Stimulated activated CD4-positive, alpha-beta T cell treated with anti-CD3 and anti-CD28 coated beads, Interleukin-2, amount 100 ng/mL, for 48 hours (primary cell): ENCODE measurements around the gene CACNA1A.
"Not testable (repeated sequence)": the region's sequence is repeated elsewhere in the genome, so short reads cannot be mapped to it uniquely, and the experiment has no call there.

Experiments used
- DNase-seq, 2 donors: peaks; one replicate each; pipeline ENCODE4 v3.0.0-alpha.2; 2020

Gene CACNA1A

GRCh38 chr19:13506471-13506820 is at the start of gene CACNA1A:
CACNA1A (minus strand) TSS chr19:13506479; CDS start chr19:13506224, 255 bp downstream.
- DNase-seq, result no peak

GRCh38 chr19:13554506-13555240 is 48.4 kb upstream of the CACNA1A start:
- DNase-seq, result no peak

- no peak for DNase-seq
These were observed 47.7 kb upstream of the CACNA1A start for GRCh38 chr19:13553880-13554400.

DNA sequence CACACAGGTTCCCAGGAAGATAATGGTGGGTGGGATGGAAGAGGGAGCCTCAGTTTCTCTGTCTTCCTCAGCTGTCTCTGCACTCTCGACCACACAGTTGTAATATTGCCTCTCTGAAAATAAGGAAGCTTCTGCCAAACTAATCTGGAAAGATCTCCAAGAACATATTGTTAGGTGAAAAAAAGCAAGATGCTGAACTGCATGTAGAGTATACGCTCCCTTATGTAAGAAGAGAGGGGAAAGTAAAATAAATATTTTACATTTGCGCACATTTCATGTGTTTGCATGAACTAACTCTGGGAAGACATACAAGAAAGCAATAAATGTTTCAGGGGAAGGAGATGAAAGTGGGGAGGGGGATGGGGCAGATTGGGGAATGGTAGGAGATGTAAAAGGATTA is 41.9 kb upstream of the CACNA1A start:
- DNase-seq, result no peak

DNA sequence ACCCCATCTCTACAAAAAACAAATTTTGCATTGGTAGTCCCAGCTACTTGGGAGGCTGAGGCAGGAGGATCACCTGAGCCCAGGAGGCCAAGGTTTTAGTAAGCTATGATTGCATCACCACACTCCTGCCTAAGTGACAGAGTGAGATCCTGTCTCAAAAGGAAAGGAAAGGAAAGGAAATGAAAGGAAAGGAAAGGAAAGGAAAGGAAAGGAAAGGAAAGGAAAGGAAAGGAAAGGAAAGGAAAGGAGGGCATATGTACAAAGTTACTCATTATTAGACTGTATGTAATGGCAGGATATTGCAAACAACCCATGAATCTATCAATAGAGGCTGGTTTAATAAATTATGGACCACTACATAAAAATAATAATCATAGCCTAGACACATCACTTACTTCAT is 40.8 kb upstream of the CACNA1A start:
- no peak for DNase-seq

- no peak for DNase-seq
These were observed 38.1 kb upstream of the CACNA1A start for GRCh38 chr19:13544423-13544822.

DNA sequence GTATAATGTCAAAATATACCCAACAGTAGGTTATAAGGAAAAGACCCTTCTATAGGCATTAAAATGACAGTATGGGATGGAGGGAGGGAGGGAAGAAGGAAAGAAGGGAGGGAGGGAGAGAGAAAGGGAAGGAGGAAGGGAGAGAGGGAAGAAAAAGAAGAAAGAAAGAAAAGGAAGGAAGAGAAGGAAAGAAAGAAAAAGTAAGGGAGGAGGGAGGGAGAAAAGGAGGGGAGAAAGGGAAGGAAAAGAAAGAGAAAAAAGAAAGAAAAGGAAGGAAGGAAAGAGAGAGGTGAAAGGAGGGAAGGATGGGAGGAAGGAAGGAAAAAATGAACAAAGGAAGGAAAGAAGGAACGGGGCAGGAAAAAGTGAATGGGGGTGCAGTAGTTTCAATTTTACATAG is 35.3 kb upstream of the CACNA1A start:
- no peak for DNase-seq

GRCh38 chr19:13539332-13539731 is 33.1 kb upstream of the CACNA1A start:
- no peak for DNase-seq

DNA sequence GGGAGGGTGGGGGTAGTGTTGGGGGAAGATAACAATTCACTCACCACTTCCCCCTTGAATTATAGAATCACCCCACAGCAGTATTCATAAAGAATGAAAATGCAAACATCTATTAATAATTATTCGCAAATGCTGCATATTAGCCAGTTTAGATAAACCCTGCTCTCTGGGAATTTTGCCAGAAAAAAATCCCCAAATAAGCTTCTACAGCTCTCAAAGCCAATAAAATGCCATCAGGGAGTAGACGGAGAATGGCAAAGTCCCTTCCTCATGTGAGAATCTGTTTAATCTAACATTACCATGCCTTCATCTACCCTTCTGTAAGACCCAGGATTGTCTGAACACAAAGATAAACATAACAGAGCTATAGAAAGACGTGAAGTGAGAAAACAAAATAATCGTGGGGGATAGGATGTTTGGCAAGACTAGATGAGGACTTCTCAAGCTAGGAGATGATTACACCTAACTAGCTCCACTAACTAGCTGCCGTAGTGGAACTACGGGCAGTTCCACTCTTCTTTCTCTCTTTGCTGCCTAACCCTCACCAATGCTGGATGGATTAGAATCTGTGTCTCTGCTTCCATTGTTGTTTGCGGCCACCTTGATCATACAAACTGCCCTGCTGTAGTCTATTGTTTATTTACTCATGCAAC is 32.4 kb upstream of the CACNA1A start:
- DNase-seq, result no peak

GRCh38 chr19:13537454-13537853 is 31.2 kb upstream of the CACNA1A start:
- no peak for DNase-seq

DNA sequence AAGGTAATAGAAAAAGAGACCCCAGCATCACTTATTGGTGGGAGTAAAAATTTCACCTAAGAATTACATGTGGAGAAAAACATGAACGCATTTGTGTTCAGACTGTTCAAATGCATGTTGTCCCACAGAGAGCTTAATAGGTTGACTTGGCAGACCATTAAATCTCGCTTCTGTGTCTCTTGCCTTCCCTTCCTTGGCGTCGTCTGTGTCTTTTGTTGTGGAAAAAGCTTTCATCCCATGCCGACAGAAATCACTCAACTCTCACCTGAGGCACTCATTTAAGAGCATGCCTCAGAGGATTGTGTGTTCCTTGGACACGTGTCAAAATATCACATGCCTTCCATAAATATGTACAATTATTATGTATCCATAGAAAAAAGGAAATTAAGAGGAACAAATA is 24.4 kb upstream of the CACNA1A start:
- DNase-seq, result no peak

GRCh38 chr19:13529721-13530120 is 23.4 kb upstream of the CACNA1A start:
- not testable (repeated sequence) for DNase-seq

- DNase-seq, result peak; percentile 2 to 5
These were observed 20.3 kb upstream of the CACNA1A start for GRCh38 chr19:13526552-13526951.

- DNase-seq, result no peak
These were observed 14.8 kb upstream of the CACNA1A start for GRCh38 chr19:13521066-13521465.

DNA sequence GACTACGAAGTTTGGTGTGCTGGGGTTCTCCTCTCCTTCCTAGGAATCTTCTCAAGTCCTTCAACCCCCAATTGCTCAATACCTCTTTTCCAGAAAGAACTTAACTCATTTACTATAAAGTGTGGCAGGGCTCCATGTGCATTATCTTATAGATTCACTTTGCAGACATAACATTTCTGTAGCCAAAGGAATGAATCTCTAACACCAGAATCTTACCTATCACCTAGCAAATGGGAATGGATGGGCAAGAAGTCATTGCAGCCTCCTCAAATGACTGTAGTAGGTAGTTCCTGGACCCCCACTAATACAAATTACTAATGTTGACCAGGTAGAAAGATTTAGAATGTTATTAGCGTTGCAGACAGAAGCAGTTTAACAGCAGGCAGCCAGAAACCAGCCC is 5.7 kb upstream of the CACNA1A start:
- DNase-seq, result no peak

- DNase-seq, result no peak
These were observed 853 bp upstream of the CACNA1A start for GRCh38 chr19:13507053-13507611.

DNA sequence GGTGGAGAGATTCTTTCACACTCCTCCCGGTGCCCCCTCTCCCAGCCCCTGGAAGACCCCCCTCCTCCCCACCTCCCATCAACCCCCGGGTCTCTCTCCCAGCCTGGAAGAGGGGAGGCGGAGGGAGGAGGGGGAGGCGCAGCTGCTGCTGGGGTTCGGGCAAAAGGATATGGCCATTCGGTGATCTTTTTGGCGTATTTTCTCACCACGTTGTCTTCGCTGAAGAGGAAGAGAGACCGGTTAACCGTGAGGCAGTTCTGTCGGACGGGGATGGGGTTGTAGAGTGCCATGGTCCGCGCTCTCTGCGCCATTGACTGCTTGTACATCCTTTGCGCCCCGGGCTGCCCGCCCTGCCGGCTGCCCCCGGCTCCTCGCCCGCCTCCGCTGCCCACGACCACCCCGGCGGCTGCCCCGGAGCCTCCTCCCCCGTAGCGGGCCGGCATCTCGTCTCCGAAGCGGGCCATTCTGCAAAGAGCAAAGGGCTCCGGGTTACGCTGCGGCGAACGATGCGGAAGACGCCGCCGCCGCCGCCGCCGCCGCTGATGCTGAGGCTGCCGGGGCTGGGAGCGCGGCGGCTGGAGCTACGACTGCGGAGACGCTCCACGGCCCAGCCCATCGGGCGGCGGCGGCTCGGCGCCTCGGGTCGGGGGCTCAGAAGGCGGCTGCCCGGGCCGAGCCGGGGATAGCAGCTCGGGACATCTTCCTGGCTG is 363 bp downstream of the CACNA1A start:
- peak; percentile 2 to 5 for DNase-seq

- no peak for DNase-seq
These were observed 1.0 kb downstream of the CACNA1A start for GRCh38 chr19:13505164-13505695.

DNA sequence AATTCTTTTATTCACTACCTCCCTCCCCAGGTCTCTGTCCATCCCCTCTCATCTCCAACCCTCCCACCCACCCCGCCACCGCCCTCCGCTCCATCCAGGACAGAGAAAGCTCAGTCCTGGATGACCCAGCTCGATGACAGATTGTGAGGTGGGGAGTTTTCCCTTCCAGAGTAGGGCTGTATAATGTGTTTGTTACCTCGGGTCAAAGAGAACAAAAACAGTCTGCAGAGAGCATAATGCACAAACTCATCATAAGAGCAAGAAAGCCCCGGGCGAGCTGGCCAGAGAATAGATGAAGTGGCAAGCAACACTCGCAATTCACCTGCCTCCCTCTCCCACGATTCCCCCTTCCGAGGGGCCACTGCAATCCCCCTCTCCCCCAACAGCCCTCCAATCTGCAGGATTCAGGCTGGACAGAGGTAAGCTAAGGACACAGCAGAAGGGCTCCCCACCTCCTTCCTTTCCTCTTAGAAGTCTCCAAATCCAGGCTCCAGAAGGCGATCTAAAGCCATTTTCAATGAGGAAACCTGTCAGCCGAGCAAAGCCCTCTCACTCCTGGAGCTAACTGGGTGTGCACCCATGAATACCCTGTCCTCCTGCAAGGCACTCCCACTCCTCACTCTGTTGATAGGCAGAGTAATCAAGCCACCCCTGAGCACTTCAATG is 2.6 kb downstream of the CACNA1A start:
- no peak for DNase-seq

GRCh38 chr19:13502231-13502630 is 4.0 kb downstream of the CACNA1A start:
- no peak for DNase-seq

GRCh38 chr19:13499692-13500091 is 6.6 kb downstream of the CACNA1A start:
- DNase-seq, result no peak

- DNase-seq, result no peak
These were observed 12.6 kb downstream of the CACNA1A start for GRCh38 chr19:13493516-13494310.
